ENCODE data around the gene SYT13. TPM values are rescaled to one million over a fixed set of nuclear protein-coding genes. Genes with fewer than 3 reads are reported as not detected.

The SYT13 gene
- polyA plus RNA-seq, 3 donors, result 0.33 to 2.5 TPM; not detected in 1

DNA sequence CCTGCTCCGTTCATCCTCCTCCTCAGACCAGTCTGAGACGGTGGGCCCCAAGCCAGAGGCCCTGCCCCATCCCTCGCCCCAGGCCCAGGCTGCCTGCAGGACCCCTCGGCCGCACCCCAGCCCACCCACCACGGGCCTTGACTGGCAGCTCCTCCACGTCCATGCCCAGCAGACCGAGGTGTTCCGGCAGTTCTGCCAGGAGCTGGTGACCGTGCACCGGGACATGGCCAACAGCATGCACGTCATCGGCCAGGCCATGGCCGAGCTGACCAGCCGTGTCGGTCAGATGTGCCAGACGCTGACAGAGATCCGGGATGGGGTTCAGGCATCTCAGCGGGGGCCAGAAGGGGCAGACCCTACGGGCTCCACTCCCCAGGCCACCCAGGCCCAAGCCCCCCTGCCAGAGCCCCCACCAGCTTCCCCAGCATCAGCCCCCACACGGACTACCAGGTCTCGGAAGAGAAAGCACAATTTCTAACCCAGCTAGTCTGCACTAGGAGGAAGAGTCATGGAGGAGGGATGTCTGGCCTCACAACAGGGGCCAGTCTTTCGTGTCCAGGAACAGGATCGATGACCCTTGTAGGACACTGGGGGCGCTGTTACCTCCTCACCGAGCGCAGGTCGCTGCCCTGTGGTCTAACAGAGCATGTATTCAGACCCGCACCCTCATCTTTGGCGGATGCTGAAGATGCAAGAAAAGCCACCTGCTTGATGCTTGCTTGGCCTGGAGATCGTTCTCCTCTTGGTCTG lies 73.4 kb downstream of the SYT13 start:
- 92 to 93% (median 93%) methylated on average over 30 to 31 of the region's 31 CpGs for WGBS, 3 donors
- H3K27ac ChIP-seq (ENCODE audit: low read depth, low read length), result no peak overlapping the region

DNA sequence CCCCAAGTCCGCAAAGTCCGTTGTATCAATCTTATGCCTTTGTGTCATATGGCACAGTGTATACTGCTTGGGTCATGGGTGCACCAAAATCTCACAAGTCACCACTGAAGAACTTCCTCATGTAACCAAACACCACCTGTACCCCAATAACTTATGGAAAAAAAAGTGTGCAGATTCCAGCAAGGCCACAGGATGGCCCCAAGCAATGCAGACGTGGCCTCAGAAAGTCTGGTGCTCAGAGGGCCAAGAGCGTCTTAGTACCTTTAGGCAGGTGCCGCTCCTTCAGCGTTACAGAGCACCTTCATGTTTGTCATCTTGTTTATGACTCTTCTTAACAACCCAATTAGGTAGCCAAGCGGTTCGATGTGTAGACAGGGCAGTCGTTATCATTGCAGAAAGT lies 74.4 kb downstream of the SYT13 start:
- 93 to 98% (median 94%) methylated on average over 9 of the region's 9 CpGs for WGBS, 3 donors
- H3K27ac ChIP-seq (ENCODE audit: low read depth, low read length), result no peak overlapping the region

DNA sequence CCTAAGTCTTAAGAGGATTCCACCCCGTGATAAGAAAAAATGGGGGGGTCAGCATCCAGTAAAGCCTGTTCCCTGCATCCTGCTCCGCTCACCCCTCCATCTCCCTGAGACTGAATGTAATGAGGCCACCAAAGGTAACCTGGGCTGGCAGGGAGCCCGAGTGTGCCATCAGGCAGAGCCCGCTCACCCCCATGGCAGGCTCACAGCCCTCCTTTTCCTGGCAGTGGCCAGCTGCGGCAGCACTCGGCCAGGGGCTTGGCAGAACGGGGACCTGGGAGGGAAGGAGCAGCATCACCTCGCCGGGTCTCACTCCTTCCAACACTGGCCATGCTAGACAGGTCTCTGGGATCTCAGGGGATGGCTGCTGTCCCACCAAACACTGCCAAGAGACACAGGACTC lies 75.3 kb downstream of the SYT13 start:
- no peak overlapping the region for H3K27ac ChIP-seq (ENCODE audit: low read depth, low read length)
- 91 to 92% (median 91%) methylated on average over 9 of the region's 9 CpGs for WGBS, 3 donors

DNA sequence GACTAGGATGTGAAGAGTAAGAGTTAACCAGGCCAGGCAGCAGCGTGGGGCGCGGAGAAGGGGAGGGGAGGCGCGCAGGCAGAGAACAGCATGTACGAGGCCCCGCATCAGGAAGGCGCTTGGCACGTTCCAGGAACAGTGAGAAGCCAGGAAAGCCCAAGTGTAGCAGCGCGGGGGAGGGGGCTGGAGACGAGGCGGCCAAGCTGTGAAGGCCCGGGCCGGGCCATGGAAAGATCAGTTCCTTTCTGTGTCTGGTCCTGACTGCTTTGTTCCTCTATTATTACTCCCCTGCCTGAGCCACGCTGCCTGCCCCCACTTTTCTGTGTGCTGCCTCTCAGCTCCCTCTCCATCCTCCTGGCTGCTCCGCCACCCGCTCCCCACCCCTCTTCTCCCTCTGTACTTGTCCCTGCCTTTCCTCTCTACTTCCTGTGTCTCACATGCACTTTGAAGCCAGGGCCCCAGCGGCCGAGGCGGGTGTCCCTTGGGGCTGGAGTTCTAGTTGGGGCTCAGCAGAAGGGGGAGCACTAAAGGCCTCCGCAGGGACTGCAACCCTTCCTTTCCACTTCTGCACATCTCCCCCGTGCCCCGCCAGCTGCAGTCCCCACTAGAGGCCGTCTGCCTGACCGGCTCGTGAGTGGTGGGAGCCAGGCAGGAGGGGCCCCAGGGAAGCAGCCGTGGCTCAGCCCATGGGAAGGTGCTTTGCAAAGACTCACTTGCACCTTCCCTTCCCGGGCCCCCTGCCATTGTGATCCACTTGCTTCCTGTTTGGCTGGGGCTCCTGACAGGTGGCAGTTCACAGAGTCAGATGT lies 76.0 kb downstream of the SYT13 start:
- 11 to 64% (median 16%) methylated on average over 29 of the region's 29 CpGs for WGBS, 3 donors
- H3K27ac ChIP-seq (ENCODE audit: low read depth, low read length), result no peak overlapping the region

DNA sequence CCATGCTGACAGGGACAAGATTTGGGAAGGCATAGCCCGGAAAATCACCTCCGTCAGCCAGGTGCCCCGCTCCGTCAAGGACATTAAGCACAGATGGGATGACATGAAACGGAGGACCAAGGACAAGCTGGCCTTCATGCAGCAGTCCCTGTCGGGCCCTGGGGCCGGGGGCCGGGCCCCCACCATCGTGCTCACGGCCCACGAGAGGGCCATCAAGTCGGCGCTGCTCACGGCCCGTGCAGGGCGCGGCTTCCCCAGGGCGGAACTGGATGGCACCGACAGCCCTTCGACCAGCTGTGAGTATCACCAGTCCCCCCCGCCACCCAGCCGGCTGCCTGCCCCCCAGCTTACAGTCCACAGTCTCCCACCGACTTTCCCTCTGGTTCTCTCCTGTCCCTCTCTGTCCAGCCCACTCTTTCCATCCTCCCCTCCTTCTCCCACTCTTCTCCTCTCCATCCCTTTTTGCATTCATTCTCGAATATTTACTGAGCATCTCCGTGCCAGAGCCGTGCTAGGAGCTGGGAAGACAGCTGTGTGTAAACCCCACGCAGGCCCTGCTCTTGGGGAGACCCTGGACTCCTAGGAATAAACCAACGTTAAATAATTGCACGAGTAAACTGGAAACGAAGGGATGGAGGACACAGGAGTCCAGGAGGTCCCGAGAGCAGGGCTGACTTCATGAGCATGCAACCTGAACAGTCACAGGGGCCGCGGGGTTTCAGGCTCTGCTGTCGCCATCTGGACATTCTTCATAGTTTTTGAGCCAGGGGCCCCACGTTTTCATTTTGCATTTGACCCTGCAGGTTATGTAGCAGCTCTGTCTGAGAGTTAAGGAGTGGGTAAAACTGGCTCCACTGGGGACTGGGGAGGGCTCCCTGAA lies 76.9 kb downstream of the SYT13 start:
- 73 to 83% (median 77%) methylated on average over 32 to 35 of the region's 35 CpGs for WGBS, 3 donors
- H3K27ac ChIP-seq (ENCODE audit: low read depth, low read length), result no peak overlapping the region

DNA sequence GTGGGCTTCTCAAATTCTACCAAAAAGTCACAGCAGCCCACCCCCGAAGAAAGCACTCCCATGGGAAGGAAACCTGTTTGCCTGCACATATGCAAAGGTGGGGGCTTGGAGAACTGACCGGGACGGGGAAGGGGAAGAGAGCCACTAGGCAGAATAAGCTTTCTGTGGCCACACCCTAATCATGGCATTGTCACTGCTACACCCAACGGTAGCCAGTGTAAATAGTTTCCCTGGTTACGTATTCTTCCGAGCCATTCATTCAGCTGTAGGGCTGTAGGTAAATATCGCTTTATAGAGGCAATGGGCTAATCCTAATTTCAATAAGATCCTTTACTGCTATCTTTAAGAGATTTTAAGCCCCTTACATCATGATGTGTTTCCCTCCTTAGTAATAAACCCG lies 78.0 kb downstream of the SYT13 start:
- WGBS, 3 donors, result 74 to 81% (median 76%) methylated on average over 8 of the region's 8 CpGs

DNA sequence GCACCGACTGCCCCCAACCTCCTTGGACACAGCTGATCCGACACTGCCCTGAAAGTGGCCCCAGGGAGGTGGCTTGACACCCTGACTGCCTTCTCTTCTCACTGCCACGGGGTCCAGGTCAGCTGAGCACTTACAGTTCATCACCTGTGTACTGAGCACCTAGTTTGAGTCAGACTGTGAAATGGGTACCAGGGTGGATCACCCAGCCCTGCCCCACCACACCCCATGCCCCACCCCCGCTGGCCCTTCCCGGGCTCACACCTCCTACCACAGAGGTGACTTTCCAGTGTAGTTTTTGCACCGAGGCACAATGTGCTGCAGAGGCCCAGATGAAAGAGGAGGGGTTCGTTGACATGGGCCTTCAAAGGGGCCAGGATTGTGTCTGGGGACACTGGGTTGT lies 80.2 kb downstream of the SYT13 start:
- 65 to 85% (median 79%) methylated on average over 7 of the region's 7 CpGs for WGBS, 3 donors
- no peak overlapping the region for H3K27ac ChIP-seq (ENCODE audit: low read depth, low read length)

More for the DNA sequence above, 78.0 kb downstream of the SYT13 start:
- H3K27ac ChIP-seq (ENCODE audit: low read depth, low read length), result no peak overlapping the region

DNA sequence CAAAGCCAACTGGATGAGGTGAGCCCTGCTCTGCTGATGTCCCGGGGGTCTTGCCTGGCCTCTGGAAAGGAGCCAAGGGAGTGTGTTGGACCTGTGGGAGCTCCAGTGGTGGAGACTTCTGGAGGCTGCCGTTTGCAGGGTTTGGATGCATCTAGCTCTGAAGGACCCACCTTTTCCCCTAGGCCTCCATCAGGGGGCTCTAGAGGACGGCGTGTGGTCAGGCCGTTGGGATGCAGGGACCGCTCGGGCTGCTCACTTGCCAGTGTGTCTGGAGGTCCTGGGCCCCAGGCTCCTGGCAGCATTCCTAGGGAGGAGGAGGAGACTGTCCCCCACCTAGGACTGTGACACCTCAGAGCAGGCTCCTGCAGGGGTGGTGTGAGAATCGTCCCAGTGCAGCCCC lies 81.4 kb downstream of the SYT13 start:
- WGBS, 3 donors, result 74 to 84% (median 75%) methylated on average over 8 of the region's 8 CpGs
- H3K27ac ChIP-seq (ENCODE audit: low read depth, low read length), result no peak overlapping the region

DNA sequence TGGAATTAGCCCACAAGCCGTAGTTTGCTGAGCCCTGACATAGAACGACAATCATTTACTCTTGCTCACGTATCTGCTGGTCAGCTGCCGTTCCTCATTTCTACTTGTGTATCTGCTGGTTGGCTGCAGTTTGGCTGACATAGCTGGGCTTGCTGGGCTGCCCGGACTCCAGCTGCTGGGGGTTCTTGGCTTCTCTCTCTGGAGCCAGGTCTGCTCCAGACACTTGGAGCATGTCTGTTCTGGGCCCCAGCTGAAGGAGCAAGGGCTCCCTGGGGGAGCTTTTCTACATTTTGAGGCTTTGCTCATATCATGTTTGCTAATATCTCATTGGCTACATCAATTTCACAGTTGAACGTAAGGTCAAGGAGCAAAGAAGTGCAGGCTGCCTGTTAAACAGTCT lies 92.4 kb downstream of the SYT13 start:
- WGBS, 3 donors, result 72 to 83% (median 79%) methylated on average over 6 of the region's 6 CpGs
- H3K27ac ChIP-seq (ENCODE audit: low read depth, low read length), result no peak overlapping the region

Other genes with a start within 250 kb of the SYT13 start
- gene PRDM11, start 139.7 kb downstream of the SYT13 start, polyA plus RNA-seq, result 1 to 10 TPM; 2.8 to 7.5 (median 4.0) TPM

Measured in adipose tissue (tissue), 3 donors.